SK-N-SH treated with all-trans-retinoic acid at 6 μM for 48 hours (cell line): ENCODE data around the gene ELAPOR2.
"Not testable (repeated sequence)": the region's sequence is repeated elsewhere in the genome, so short reads cannot be mapped to it uniquely, and the experiment has no call there.

Experiments used
- BACH2 ChIP-seq: fragments of 250-450 bp; sonication (Bioruptor Pico); IDR thresholded peaks from 2 replicates; pipeline ENCODE4 v1.9.0; 2021; ENCODE audit warnings: mild to moderate bottlenecking, borderline replicate concordance
- ESRRG ChIP-seq: fragments of 250-450 bp; sonication (Bioruptor Pico); IDR thresholded peaks from 2 replicates; pipeline ENCODE4 v1.6.1; 2021; ENCODE audit warnings: mild to moderate bottlenecking
- GLIS3 ChIP-seq: fragments of 250-450 bp; sonication (Bioruptor Pico); IDR thresholded peaks from 2 replicates; pipeline ENCODE4 v1.5.0; 2020; ENCODE audit warnings: mild to moderate bottlenecking, moderate library complexity
- ZC3H10 ChIP-seq: fragments of 250-450 bp; sonication (Bioruptor Pico); IDR thresholded peaks from 2 replicates; pipeline ENCODE4 v1.5.1; 2021; ENCODE audit warnings: mild to moderate bottlenecking, moderate library complexity
- ZFP30 ChIP-seq: fragments of 450-650 bp; formaldehyde crosslinking; IDR thresholded peaks from 2 replicates; pipeline ENCODE4 v1.5.0; 2022; ENCODE audit warnings: mild to moderate bottlenecking, moderate library complexity
- ZNF565 ChIP-seq: fragments of 450-650 bp; formaldehyde crosslinking; conservative IDR thresholded peaks from 2 replicates; pipeline ENCODE4 v1.5.0; 2020; ENCODE audit warnings: low read depth, mild to moderate bottlenecking, moderate library complexity
- ZNF8 ChIP-seq: fragments of 450-650 bp; formaldehyde crosslinking; IDR thresholded peaks from 2 replicates; pipeline ENCODE4 v1.5.0; 2020; ENCODE audit warnings: mild to moderate bottlenecking, moderate library complexity
- TF ChIP-seq, protein P1 (sequence below): fragments of 250-450 bp; sonication (Bioruptor Pico); IDR thresholded peaks from 2 replicates; pipeline ENCODE4 v1.8.0; 2020; ENCODE audit warnings: mild to moderate bottlenecking, moderate library complexity, borderline replicate concordance
- TF ChIP-seq, protein P2 (sequence below): fragments of 250-450 bp; sonication (Bioruptor Pico); IDR thresholded peaks from 2 replicates; pipeline ENCODE4 v1.5.1; 2020; ENCODE audit warnings: low read depth, mild to moderate bottlenecking, moderate library complexity

DNA sequence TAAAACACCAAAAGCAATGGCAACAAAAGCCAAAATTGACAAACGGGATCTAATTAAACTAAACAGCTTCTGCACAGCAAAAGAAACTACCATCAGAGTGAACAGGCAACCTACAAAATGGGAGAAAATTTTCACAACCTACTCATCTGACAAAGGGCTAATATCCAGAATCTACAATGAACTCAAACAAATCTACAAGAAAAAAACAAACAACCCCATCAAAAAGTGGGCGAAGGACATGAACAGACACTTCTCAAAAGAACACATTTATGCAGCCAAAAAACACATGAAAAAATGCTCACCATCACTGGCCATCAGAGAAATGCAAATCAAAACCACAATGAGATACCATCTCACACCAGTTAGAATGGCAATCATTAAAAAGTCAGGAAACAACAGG is 14.7 kb downstream of the ELAPOR2 start:
- TF ChIP-seq, protein P1, sequence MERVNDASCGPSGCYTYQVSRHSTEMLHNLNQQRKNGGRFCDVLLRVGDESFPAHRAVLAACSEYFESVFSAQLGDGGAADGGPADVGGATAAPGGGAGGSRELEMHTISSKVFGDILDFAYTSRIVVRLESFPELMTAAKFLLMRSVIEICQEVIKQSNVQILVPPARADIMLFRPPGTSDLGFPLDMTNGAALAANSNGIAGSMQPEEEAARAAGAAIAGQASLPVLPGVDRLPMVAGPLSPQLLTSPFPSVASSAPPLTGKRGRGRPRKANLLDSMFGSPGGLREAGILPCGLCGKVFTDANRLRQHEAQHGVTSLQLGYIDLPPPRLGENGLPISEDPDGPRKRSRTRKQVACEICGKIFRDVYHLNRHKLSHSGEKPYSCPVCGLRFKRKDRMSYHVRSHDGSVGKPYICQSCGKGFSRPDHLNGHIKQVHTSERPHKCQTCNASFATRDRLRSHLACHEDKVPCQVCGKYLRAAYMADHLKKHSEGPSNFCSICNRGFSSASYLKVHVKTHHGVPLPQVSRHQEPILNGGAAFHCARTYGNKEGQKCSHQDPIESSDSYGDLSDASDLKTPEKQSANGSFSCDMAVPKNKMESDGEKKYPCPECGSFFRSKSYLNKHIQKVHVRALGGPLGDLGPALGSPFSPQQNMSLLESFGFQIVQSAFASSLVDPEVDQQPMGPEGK (CRISPR knock-in tag): not testable (repeated sequence)
- TF ChIP-seq ZNF565 (CRISPR knock-in tag); ESRRG (CRISPR knock-in tag); ZFP30 (CRISPR knock-in tag); ZNF8; BACH2 (CRISPR knock-in tag); GLIS3 (CRISPR knock-in tag); ZC3H10: not testable (repeated sequence)
- TF ChIP-seq, protein P2, sequence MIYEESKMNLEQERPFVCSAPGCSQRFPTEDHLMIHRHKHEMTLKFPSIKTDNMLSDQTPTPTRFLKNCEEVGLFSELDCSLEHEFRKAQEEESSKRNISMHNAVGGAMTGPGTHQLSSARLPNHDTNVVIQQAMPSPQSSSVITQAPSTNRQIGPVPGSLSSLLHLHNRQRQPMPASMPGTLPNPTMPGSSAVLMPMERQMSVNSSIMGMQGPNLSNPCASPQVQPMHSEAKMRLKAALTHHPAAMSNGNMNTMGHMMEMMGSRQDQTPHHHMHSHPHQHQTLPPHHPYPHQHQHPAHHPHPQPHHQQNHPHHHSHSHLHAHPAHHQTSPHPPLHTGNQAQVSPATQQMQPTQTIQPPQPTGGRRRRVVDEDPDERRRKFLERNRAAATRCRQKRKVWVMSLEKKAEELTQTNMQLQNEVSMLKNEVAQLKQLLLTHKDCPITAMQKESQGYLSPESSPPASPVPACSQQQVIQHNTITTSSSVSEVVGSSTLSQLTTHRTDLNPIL (CRISPR knock-in tag): not testable (repeated sequence)
